HT1080 (cell line): Measurements from ENCODE around the gene SCUBE1. TPM values are rescaled to one million over a fixed set of nuclear protein-coding genes. Genes with fewer than 3 reads are reported as not detected.

Source experiments
- DNase-seq: peaks from one replicate; pipeline ENCODE4 v3.0.0-alpha.2; 2015; ENCODE audit warnings: low read depth
- total RNA-seq: library from RNA; depleted of rRNA; stranded (reverse); fragments of >200 nt; shearing (Covaris generic); gene quantifications from 2 replicates; pipeline ENCODE4 v1.2.3, GENCODE V29; 2014; rRNA removed

SCUBE1 gene
- total RNA-seq, 1 experiment from 2014 or later: 0.10 TPM

- DNase-seq: no peak
Measured at GRCh38 chr22:43160497-43161126, 182.6 kb downstream of the SCUBE1 start.

- DNase-seq: no peak
Measured at GRCh38 chr22:43159484-43160178, 183.5 kb downstream of the SCUBE1 start.

- no peak for DNase-seq
Measured at GRCh38 chr22:43158778-43159483, 184.2 kb downstream of the SCUBE1 start.

- no peak for DNase-seq
Measured at GRCh38 chr22:43157874-43158546, 185.2 kb downstream of the SCUBE1 start.

GRCh38 chr22:43156413-43156812, 186.8 kb downstream of the SCUBE1 start:
- DNase-seq: no peak

GRCh38 chr22:43155789-43156188, 187.4 kb downstream of the SCUBE1 start:
- no peak for DNase-seq

GRCh38 chr22:43154887-43155536, 188.2 kb downstream of the SCUBE1 start:
- DNase-seq: no peak

- DNase-seq: no peak
Measured at GRCh38 chr22:43153899-43154298, 189.3 kb downstream of the SCUBE1 start.

GRCh38 chr22:43152357-43153071, 190.7 kb downstream of the SCUBE1 start:
- DNase-seq: peak; percentile 63

- DNase-seq: no peak
Measured at GRCh38 chr22:43152003-43152356, 191.2 kb downstream of the SCUBE1 start.

- DNase-seq: peak; percentile 30
Measured at GRCh38 chr22:43151251-43152002, 191.7 kb downstream of the SCUBE1 start, which contains the start of gene TSPO. Gene TSPO, plus strand, starts transcription at chr22:43151559. Its CDS starts 7,680 bp downstream, at chr22:43159239.

- DNase-seq: no peak
Measured at GRCh38 chr22:43150731-43151206, 192.4 kb downstream of the SCUBE1 start.

- no peak for DNase-seq
Measured at GRCh38 chr22:43148581-43148980, 194.6 kb downstream of the SCUBE1 start.

GRCh38 chr22:43147821-43148220, 195.4 kb downstream of the SCUBE1 start:
- no peak for DNase-seq

Other genes with a start within 250 kb of the SCUBE1 start
- gene BIK, start 232.6 kb downstream of the SCUBE1 start, total RNA-seq: 0.14 and 0.50 TPM in 2 replicates
- 22.5 and 34.6 TPM in 2 replicates for gene MCAT, start 200.0 kb downstream of the SCUBE1 start, total RNA-seq
- gene TSPO, start 191.8 kb downstream of the SCUBE1 start, total RNA-seq: 304 and 404 TPM in 2 replicates
- gene TTLL12, start 156.2 kb downstream of the SCUBE1 start, total RNA-seq: 102 and 113 TPM in 2 replicates
- gene MPPED1, start 68.6 kb upstream of the SCUBE1 start, total RNA-seq: not detected in 2 replicates